HEK293 (cell line): Measurements from ENCODE around the gene PTPN5.

Experiments
- CTCF ChIA-PET: fragments of 350-600 bp; formaldehyde crosslinking; extraction: SDS; loops from one replicate; lab custom pipeline; 2021; ENCODE audit warnings: antibody characterized with exemption; lab: Yijun Ruan, JAX
- POLR2A ChIA-PET: fragments of 300-600 bp; formaldehyde crosslinking; extraction: SDS; loops from one replicate; lab custom pipeline; 2020; ENCODE audit warnings: antibody characterized with exemption, inconsistent platforms; lab: Yijun Ruan, JAX
- H3K27ac ChIP-seq: fragments of 200-500 bp; sonication (Bioruptor generic); 2 replicates; pipeline ENCODE4 v1.5.1; 2014; ENCODE audit warnings: low read depth, low read length, control low read depth, inconsistent platforms; ENCODE audit errors: extremely low read depth
- H3K36me3 ChIP-seq, 2 experiments: fragments of 200-500 bp in 1 of 2; sonication (Bioruptor generic) in 1 of 2; 1 replicate in 1 of 2; 2 replicates in 1 of 2; pipeline ENCODE4 v1.5.1; 2014 to 2017; ENCODE audit warnings: inconsistent platforms in 2 of 2, low read length in 2 of 2; ENCODE audit not compliant: control insufficient read depth in 2 of 2, insufficient read depth in 1 of 2
- H3K4me1 ChIP-seq: fragments of 200-500 bp; sonication (Bioruptor generic); 2 replicates; pipeline ENCODE4 v1.5.1; 2014; ENCODE audit warnings: mild to moderate bottlenecking, low read length, inconsistent platforms; ENCODE audit not compliant: control insufficient read depth, insufficient read depth
- H3K4me3 ChIP-seq: 2 replicates; pipeline ENCODE4 v1.5.1; 2011; ENCODE audit warnings: low read depth, mild to moderate bottlenecking, control low read depth, low read length, moderate library complexity
- H3K9me3 ChIP-seq: fragments of 200-500 bp; sonication (Bioruptor generic); 2 replicates; pipeline ENCODE4 v1.5.1; 2014; ENCODE audit warnings: low read depth, low read length, inconsistent platforms; ENCODE audit not compliant: control insufficient read depth, insufficient read depth
- BCL11B ChIP-seq: fragments of 450-650 bp; formaldehyde crosslinking; IDR thresholded peaks from 2 replicates; pipeline ENCODE4 v1.5.1; 2016; ENCODE audit warnings: low read depth, missing biosample characterization, missing genetic modification characterization
- EGR2 ChIP-seq: fragments of 450-650 bp; formaldehyde crosslinking; IDR thresholded peaks from 2 replicates; pipeline ENCODE4 v1.5.1; 2016; ENCODE audit warnings: low read depth, missing biosample characterization, missing genetic modification characterization
- MYNN ChIP-seq: fragments of 450-650 bp; formaldehyde crosslinking; IDR thresholded peaks from 2 replicates; pipeline ENCODE4 v1.5.1; 2016; ENCODE audit warnings: missing biosample characterization, missing genetic modification characterization, borderline replicate concordance
- ZBTB10 ChIP-seq: fragments of 450-650 bp; formaldehyde crosslinking; IDR thresholded peaks from 2 replicates; pipeline ENCODE4 v1.5.1; 2016; ENCODE audit warnings: missing biosample characterization, missing genetic modification characterization
- ZBTB11 ChIP-seq: fragments of 450-650 bp; formaldehyde crosslinking; conservative IDR thresholded peaks from 2 replicates; pipeline ENCODE4 v1.5.1; 2016; ENCODE audit warnings: low read depth, missing biosample characterization, missing genetic modification characterization
- ZBTB17 ChIP-seq: fragments of 450-650 bp; formaldehyde crosslinking; IDR thresholded peaks from 2 replicates; pipeline ENCODE4 v1.5.1; 2016; ENCODE audit warnings: missing biosample characterization, missing genetic modification characterization
- ZBTB6 ChIP-seq: fragments of 450-650 bp; formaldehyde crosslinking; IDR thresholded peaks from 2 replicates; pipeline ENCODE4 v1.5.1; 2017; ENCODE audit warnings: missing biosample characterization, missing genetic modification characterization
- ZFP37 ChIP-seq: fragments of 450-650 bp; formaldehyde crosslinking; IDR thresholded peaks from 2 replicates; pipeline ENCODE4 v1.5.1; 2016; ENCODE audit warnings: missing biosample characterization, missing genetic modification characterization
- ZIC2 ChIP-seq: fragments of 450-650 bp; formaldehyde crosslinking; IDR thresholded peaks from 2 replicates; pipeline ENCODE4 v1.5.1; 2016; ENCODE audit warnings: missing biosample characterization, missing genetic modification characterization
- ZNF324 ChIP-seq: fragments of 450-650 bp; formaldehyde crosslinking; IDR thresholded peaks from 2 replicates; pipeline ENCODE4 v1.5.1; 2016; ENCODE audit warnings: missing biosample characterization, missing genetic modification characterization
- ZNF394 ChIP-seq: fragments of 450-650 bp; formaldehyde crosslinking; IDR thresholded peaks from 2 replicates; pipeline ENCODE4 v1.5.1; 2016; ENCODE audit warnings: missing biosample characterization, missing genetic modification characterization, mild to moderate bottlenecking, moderate library complexity, borderline replicate concordance
- ZNF416 ChIP-seq: fragments of 450-650 bp; formaldehyde crosslinking; IDR thresholded peaks from 2 replicates; pipeline ENCODE4 v1.5.1; 2016; ENCODE audit warnings: missing biosample characterization, missing genetic modification characterization
- ZNF514 ChIP-seq: fragments of 450-650 bp; formaldehyde crosslinking; IDR thresholded peaks from 2 replicates; pipeline ENCODE4 v1.5.1; 2016; ENCODE audit warnings: missing biosample characterization, missing genetic modification characterization
- ZNF548 ChIP-seq: fragments of 450-650 bp; formaldehyde crosslinking; IDR thresholded peaks from 2 replicates; pipeline ENCODE4 v1.5.1; 2016; ENCODE audit warnings: missing biosample characterization, missing genetic modification characterization
- ZNF555 ChIP-seq: fragments of 450-650 bp; formaldehyde crosslinking; conservative IDR thresholded peaks from 2 replicates; pipeline ENCODE4 v1.5.1; 2017; ENCODE audit warnings: missing biosample characterization, mild to moderate bottlenecking, missing genetic modification characterization, inconsistent platforms
- ZNF654 ChIP-seq: fragments of 450-650 bp; formaldehyde crosslinking; IDR thresholded peaks from 2 replicates; pipeline ENCODE4 v1.5.1; 2016; ENCODE audit warnings: low read depth, missing biosample characterization, missing genetic modification characterization
- ZNF677 ChIP-seq: fragments of 450-650 bp; IDR thresholded peaks from 2 replicates; pipeline ENCODE4 v1.5.0; 2018; ENCODE audit warnings: missing biosample characterization, mild to moderate bottlenecking, missing genetic modification characterization, moderate library complexity
- ZNF701 ChIP-seq: fragments of 450-650 bp; formaldehyde crosslinking; IDR thresholded peaks from 2 replicates; pipeline ENCODE4 v1.5.1; 2016; ENCODE audit warnings: missing biosample characterization, missing genetic modification characterization
- ZNF747 ChIP-seq: fragments of 450-650 bp; formaldehyde crosslinking; IDR thresholded peaks from 2 replicates; pipeline ENCODE4 v1.5.1; 2016; ENCODE audit warnings: missing biosample characterization, missing genetic modification characterization
- ZNF768 ChIP-seq: fragments of 450-650 bp; formaldehyde crosslinking; IDR thresholded peaks from 2 replicates; pipeline ENCODE4 v1.5.1; 2018; ENCODE audit warnings: missing biosample characterization, mild to moderate bottlenecking, missing genetic modification characterization

Gene PTPN5

GRCh38 chr11:18790883-18791206, 753 bp downstream of the PTPN5 start (continued):
- no peak for TF ChIP-seq ZNF394 (tag by site-specific recombination)
- TF ChIP-seq ZNF416 (tag by site-specific recombination) = no peak

- no peak overlapping the region for H3K4me3 ChIP-seq
- TF ChIP-seq ZBTB17 (tag by site-specific recombination) = no peak
- TF ChIP-seq ZBTB6 (tag by site-specific recombination) = no peak
- TF ChIP-seq ZNF677 (tag by site-specific recombination) = no peak
- no peak for TF ChIP-seq EGR2 (tag by site-specific recombination)
- no peak for TF ChIP-seq ZNF768 (tag by site-specific recombination)
- TF ChIP-seq ZNF555 (tag by site-specific recombination) = no peak
- TF ChIP-seq ZNF701 (tag by site-specific recombination) = no peak
- TF ChIP-seq ZBTB11 (tag by site-specific recombination) = no peak
- no peak for TF ChIP-seq ZNF548
- TF ChIP-seq ZFP37 = no peak
- no peak for TF ChIP-seq ZNF324 (tag by site-specific recombination)
- TF ChIP-seq ZNF654 = no peak
- TF ChIP-seq ZNF747 (tag by site-specific recombination) = no peak
- no peak for TF ChIP-seq ZBTB10 (tag by site-specific recombination)
- no peak for TF ChIP-seq ZIC2 (tag by site-specific recombination)
- no peak for TF ChIP-seq ZNF514
- TF ChIP-seq MYNN (tag by site-specific recombination) = no peak
- no peak for TF ChIP-seq BCL11B
- TF ChIP-seq, all 188 proteins: peak for 0
- no peak overlapping the region for H3K27ac ChIP-seq
- CTCF ChIA-PET = interaction anchor here (0.5 to 1.0 kb wide), 3 partner anchors 15 to 390 kb away, joined by 3 to 4 read pairs (median 3); no protein-coding TSS in a partner anchor
- H3K36me3 ChIP-seq = no peaks in the 10 kb centered on the region
- no peaks in the 10 kb centered on the region for H3K9me3 ChIP-seq
- H3K4me1 ChIP-seq = no peaks in the 10 kb centered on the region
- POLR2A ChIA-PET = no interaction called here
Observed at GRCh38 chr11:18789942-18790341, 1.7 kb downstream of the PTPN5 start.
